Stimulated activated CD8-positive, alpha-beta memory T cell treated with anti-CD3 and anti-CD28 coated beads, Interleukin-4, amount 100 ng/mL, for 48 hours (primary cell): ENCODE data around the gene PLLP.

Experiments used
- DNase-seq: peaks from one replicate; pipeline ENCODE4 v3.0.0-alpha.2; 2020

PLLP gene

GRCh38 chr16:57253466-57253865 lies 31.0 kb downstream of the PLLP start:
- DNase-seq: no peak

GRCh38 chr16:57252148-57252721 lies 32.2 kb downstream of the PLLP start:
- no peak for DNase-seq

GRCh38 chr16:57251352-57251751 lies 33.1 kb downstream of the PLLP start:
- no peak for DNase-seq

GRCh38 chr16:57245472-57246113 lies 38.9 kb downstream of the PLLP start:
- no peak for DNase-seq

- peak; percentile 98 for DNase-seq
Measured at GRCh38 chr16:57244767-57245471, 39.6 kb downstream of the PLLP start, which contains the start of gene ARL2BP. Gene ARL2BP, plus strand, starts transcription at chr16:57245259. Its CDS starts 109 bp downstream, at chr16:57245368.

- DNase-seq: no peak
Measured at GRCh38 chr16:57244463-57244766, 40.1 kb downstream of the PLLP start.

- no peak for DNase-seq
Measured at GRCh38 chr16:57242650-57243049, 41.8 kb downstream of the PLLP start.

- no peak for DNase-seq
Measured at GRCh38 chr16:57240851-57241250, 43.6 kb downstream of the PLLP start.

GRCh38 chr16:57239107-57239506 lies 45.4 kb downstream of the PLLP start:
- DNase-seq: no peak

- no peak for DNase-seq
Measured at GRCh38 chr16:57238682-57239081, 45.8 kb downstream of the PLLP start.

- DNase-seq: no peak
Measured at GRCh38 chr16:57236022-57236350, 48.5 kb downstream of the PLLP start.

GRCh38 chr16:57235128-57236021 lies 49.1 kb downstream of the PLLP start:
- peak; percentile 62 for DNase-seq

GRCh38 chr16:57234707-57235092 lies 49.8 kb downstream of the PLLP start:
- DNase-seq: no peak

GRCh38 chr16:57233944-57234706 lies 50.3 kb downstream of the PLLP start:
- no peak for DNase-seq

- no peak for DNase-seq
Measured at GRCh38 chr16:57231821-57232350, 52.6 kb downstream of the PLLP start.

GRCh38 chr16:57229079-57229478 lies 55.4 kb downstream of the PLLP start:
- no peak for DNase-seq

- DNase-seq: no peak
Measured at GRCh38 chr16:57226701-57227621, 57.5 kb downstream of the PLLP start.

GRCh38 chr16:57225978-57226377 lies 58.5 kb downstream of the PLLP start:
- DNase-seq: no peak

GRCh38 chr16:57224651-57225335 lies 59.7 kb downstream of the PLLP start:
- DNase-seq: no peak

- DNase-seq: no peak
Measured at GRCh38 chr16:57223057-57223456, 61.4 kb downstream of the PLLP start.

GRCh38 chr16:57216968-57217367 lies 67.5 kb downstream of the PLLP start:
- no peak for DNase-seq
